OCI-LY7 (cell line): ENCODE results near the gene TAP1. TPM values are rescaled to one million over a fixed set of nuclear protein-coding genes. Genes with fewer than 3 reads are reported as not detected.

Experiments used
- BruUV-seq: library from RNA; stranded (reverse); fragments of 400-500 nt; replicated peaks from 2 replicates; lab custom pipeline; 2021; lab: Mats Ljungman, UMichigan
- CTCF ChIA-PET: fragments of 300-600 bp; sonication (Branson Sonifier 250); formaldehyde crosslinking; loops from one replicate; lab custom pipeline; 2022; ENCODE audit warnings: antibody characterized with exemption; ENCODE audit not compliant: unreplicated experiment; lab: Charles Lee
- POLR2A ChIA-PET: fragments of 300-600 bp; sonication (Branson Sonifier 250); formaldehyde crosslinking; loops from one replicate; lab custom pipeline; 2022; ENCODE audit warnings: antibody characterized with exemption; lab: Charles Lee
- DNase-seq: peaks from one replicate; pipeline ENCODE4 v3.0.0-alpha.2; 2015; ENCODE audit warnings: low spot score
- H2AFZ ChIP-seq: fragments of 200-600 bp; sonication (generic), shearing (Covaris generic); 2 replicates; pipeline ENCODE4 v1.6.1; 2014; ENCODE audit warnings: mild to moderate bottlenecking, antibody characterized with exemption, low read length, moderate library complexity
- H3K27ac ChIP-seq: fragments of 200-600 bp; sonication (generic); 2 replicates; pipeline ENCODE4 v1.5.1; 2014; ENCODE audit warnings: mixed run types, low read depth, mild to moderate bottlenecking, moderate library complexity, low read length, inconsistent platforms; ENCODE audit not compliant: poor library complexity, severe bottlenecking
- H3K36me3 ChIP-seq: fragments of 200-600 bp; sonication (generic); 2 replicates; pipeline ENCODE4 v1.6.1; 2014; ENCODE audit warnings: mild to moderate bottlenecking, antibody characterized with exemption, low read length, moderate library complexity, mixed read lengths; ENCODE audit not compliant: insufficient read depth
- H3K4me1 ChIP-seq: fragments of 200-600 bp; sonication (generic); 2 replicates; pipeline ENCODE4 v1.5.1; 2014; ENCODE audit warnings: mild to moderate bottlenecking, low read length; ENCODE audit not compliant: insufficient read depth, poor library complexity, severe bottlenecking
- H3K4me2 ChIP-seq: fragments of 200-600 bp; sonication (generic); 2 replicates; pipeline ENCODE4 v1.6.1; 2014; ENCODE audit warnings: mild to moderate bottlenecking, low read length
- H3K4me3 ChIP-seq: fragments of 200-600 bp; sonication (generic); 2 replicates; pipeline ENCODE4 v1.5.1; 2014; ENCODE audit warnings: mild to moderate bottlenecking, low read depth, low read length; ENCODE audit not compliant: poor library complexity, severe bottlenecking
- H3K79me2 ChIP-seq: fragments of 200-600 bp; sonication (generic); 2 replicates; pipeline ENCODE4 v1.6.1; 2016; ENCODE audit warnings: low read depth, mild to moderate bottlenecking, low read length, moderate library complexity, mixed read lengths; ENCODE audit not compliant: insufficient read depth
- H3K9me2 ChIP-seq: fragments of 200-600 bp; sonication (generic); 2 replicates; pipeline ENCODE4 v1.6.1; 2016; ENCODE audit warnings: mild to moderate bottlenecking, low read length, mixed read lengths; ENCODE audit not compliant: insufficient read depth
- H3K9me3 ChIP-seq: fragments of 200-600 bp; sonication (generic); 2 replicates; pipeline ENCODE4 v1.6.1; 2014; ENCODE audit warnings: mild to moderate bottlenecking, mixed run types, low read length, mixed read lengths
- H4K20me1 ChIP-seq: fragments of 200-600 bp; sonication (generic); 2 replicates; pipeline ENCODE4 v1.6.1; 2014; ENCODE audit warnings: mild to moderate bottlenecking, antibody characterized with exemption, low read length, moderate library complexity, mixed read lengths; ENCODE audit not compliant: insufficient read depth
- EZH2phosphoT487 ChIP-seq: fragments of 200-600 bp; sonication (generic); IDR thresholded peaks from 2 replicates; pipeline ENCODE4 v1.6.1; 2018; ENCODE audit warnings: low read depth, borderline replicate concordance, mild to moderate bottlenecking, mixed run types, antibody characterized with exemption, low read length, moderate library complexity, mixed read lengths
- intact Hi-C: fragments of 100-400 bp; cut with micrococcal nuclease; formaldehyde crosslinking; loops from one replicate; pipeline ENCODE4 v1.10.0; 2022; ENCODE audit not compliant: unreplicated experiment
- total RNA-seq, 2 experiments: library from RNA; depleted of rRNA in 1 of 2; stranded (reverse); fragments of >200 nt in 1 of 2; shearing (Covaris generic) in 1 of 2; gene quantifications; 2 replicates each; pipeline ENCODE4 v1.2.3, GENCODE V29; 2014 to 2022
- TF ChIP-seq, protein P1 (sequence below): fragments of 200-600 bp; sonication (generic); conservative IDR thresholded peaks from 2 replicates; pipeline ENCODE4 v1.5.1; 2014; ENCODE audit warnings: mild to moderate bottlenecking, antibody characterized with exemption, low read length, moderate library complexity, mixed read lengths

The TAP1 gene
- total RNA-seq, 2 experiments from 2014 or later: 66.3 to 85.9 TPM

GRCh38 chr6:32815115-32815514 lies 38.4 kb downstream of the TAP1 start:
- Histone ChIP-seq H3K4me3 (peak overlapping the region; percentile 69), H2AFZ (peak overlapping the region; percentile 3; the same call in 1 of the 2 replicates), H3K79me2 (peaks cover 13% of the 10 kb centered on the region; the same call in 1 of the 2 replicates), H3K9me2 (no peaks in the 10 kb centered on the region), H3K9me3 (no peaks in the 10 kb centered on the region), H4K20me1 (no peaks in the 10 kb centered on the region), H3K4me2 (peak overlapping the region; percentile 78), H3K4me1 (peaks cover 79% of the 10 kb centered on the region), H3K36me3 (peaks cover 35% of the 10 kb centered on the region), H3K27ac (peak overlapping the region; percentile 97)
- DNase-seq: peak; percentile 27
- ChIA-PET POLR2A (interaction anchor here (0.6 to 1.2 kb wide), 3 partner anchors 17 to 85 kb away, joined by 3 to 4 read pairs (median 4); no protein-coding TSS in a partner anchor), CTCF (interaction anchor here (1.6 kb wide), 1 partner anchor 22 kb away, joined by 4 read pairs; no protein-coding TSS in a partner anchor)
- TF ChIP-seq EZH2phosphoT487: no peak
- TF ChIP-seq, protein P1, sequence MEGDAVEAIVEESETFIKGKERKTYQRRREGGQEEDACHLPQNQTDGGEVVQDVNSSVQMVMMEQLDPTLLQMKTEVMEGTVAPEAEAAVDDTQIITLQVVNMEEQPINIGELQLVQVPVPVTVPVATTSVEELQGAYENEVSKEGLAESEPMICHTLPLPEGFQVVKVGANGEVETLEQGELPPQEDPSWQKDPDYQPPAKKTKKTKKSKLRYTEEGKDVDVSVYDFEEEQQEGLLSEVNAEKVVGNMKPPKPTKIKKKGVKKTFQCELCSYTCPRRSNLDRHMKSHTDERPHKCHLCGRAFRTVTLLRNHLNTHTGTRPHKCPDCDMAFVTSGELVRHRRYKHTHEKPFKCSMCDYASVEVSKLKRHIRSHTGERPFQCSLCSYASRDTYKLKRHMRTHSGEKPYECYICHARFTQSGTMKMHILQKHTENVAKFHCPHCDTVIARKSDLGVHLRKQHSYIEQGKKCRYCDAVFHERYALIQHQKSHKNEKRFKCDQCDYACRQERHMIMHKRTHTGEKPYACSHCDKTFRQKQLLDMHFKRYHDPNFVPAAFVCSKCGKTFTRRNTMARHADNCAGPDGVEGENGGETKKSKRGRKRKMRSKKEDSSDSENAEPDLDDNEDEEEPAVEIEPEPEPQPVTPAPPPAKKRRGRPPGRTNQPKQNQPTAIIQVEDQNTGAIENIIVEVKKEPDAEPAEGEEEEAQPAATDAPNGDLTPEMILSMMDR: no peak
- intact Hi-C loops: no loop called here
- BruUV-seq: no TSS peak

DNA sequence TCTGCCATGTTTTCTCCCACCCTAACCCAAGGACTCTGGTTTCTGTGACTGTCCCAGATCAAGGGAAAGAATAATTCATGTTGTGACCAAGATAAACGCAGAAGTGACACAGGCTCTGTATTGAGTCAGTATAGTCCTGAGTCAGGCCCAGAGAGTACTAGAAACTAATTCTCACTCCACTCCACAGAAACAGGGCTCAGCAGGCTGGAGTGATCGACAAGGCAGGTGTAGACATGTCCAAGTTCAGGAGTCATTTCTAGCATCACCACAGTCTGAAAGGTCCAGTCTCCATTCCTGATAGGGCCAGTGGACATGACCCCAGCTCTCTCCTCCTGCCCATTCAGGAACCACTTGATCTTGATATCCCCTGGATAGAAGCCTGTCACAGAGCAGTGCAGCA lies 39.4 kb downstream of the TAP1 start:
- Histone ChIP-seq H3K9me3 (no peaks in the 10 kb centered on the region), H2AFZ (no peak overlapping the region), H3K36me3 (peaks cover 44% of the 10 kb centered on the region), H3K4me3 (peak overlapping the region; percentile 69), H3K79me2 (peaks cover 13% of the 10 kb centered on the region; the same call in 1 of the 2 replicates), H3K9me2 (no peaks in the 10 kb centered on the region), H3K27ac (peak overlapping the region; percentile 97), H4K20me1 (no peaks in the 10 kb centered on the region), H3K4me1 (peaks cover 73% of the 10 kb centered on the region), H3K4me2 (peak overlapping the region; percentile 78)
- ChIA-PET POLR2A (interaction anchor here (0.5 to 1.6 kb wide), 6 partner anchors 12 to 158 kb away, joined by 3 to 4 read pairs (median 4); partner anchors contain the start of gene BRD2), CTCF (interaction anchor here (1.6 kb wide), 1 partner anchor 21 kb away, joined by 4 read pairs; no protein-coding TSS in a partner anchor)
- intact Hi-C loops: no loop called here
- no peak for DNase-seq
- no peak for TF ChIP-seq EZH2phosphoT487
- TF ChIP-seq, protein P1: no peak
- BruUV-seq: no TSS peak

- no peak overlapping the region for H3K4me3 ChIP-seq
- TF ChIP-seq, protein P1: no peak
- TF ChIP-seq EZH2phosphoT487: no peak
- H3K27ac ChIP-seq: no peak overlapping the region
- ChIA-PET POLR2A (interaction anchor here (0.6 to 1.0 kb wide), 3 partner anchors 11 to 59 kb away, joined by 3 to 8 read pairs (median 3); no protein-coding TSS in a partner anchor), CTCF (no interaction called here)
- H3K9me2 ChIP-seq: no peaks in the 10 kb centered on the region
- no peak overlapping the region for H3K4me2 ChIP-seq
- H3K36me3 ChIP-seq: peaks cover 56% of the 10 kb centered on the region
- no peaks in the 10 kb centered on the region for H4K20me1 ChIP-seq
- peaks cover 32% of the 10 kb centered on the region for H3K4me1 ChIP-seq
- no peaks in the 10 kb centered on the region; the same call in 1 of the 2 replicates for H3K9me3 ChIP-seq
- no peak for DNase-seq
- no peak overlapping the region for H2AFZ ChIP-seq
- intact Hi-C loops: no loop called here
- peaks cover 5% of the 10 kb centered on the region; the same call in 1 of the 2 replicates for H3K79me2 ChIP-seq
- TSS peak; percentile 14 for BruUV-seq
Measured at GRCh38 chr6:32809171-32809570, 44.3 kb downstream of the TAP1 start.
